Thyroid gland (tissue), 4 donors: ENCODE results near the gene TMSB10.

Source experiments
- POLR2A ChIP-seq, 2 donors: fragments of 450-650 bp; IDR thresholded peaks; one replicate each; pipeline ENCODE4 v1.6.1; 2017; ENCODE audit warnings: antibody characterized with exemption in 2 of 2, mild to moderate bottlenecking in 2 of 2, moderate library complexity in 1 of 2
- TF ChIP-seq, protein P1 (sequence below), 6 experiments: fragments of 200-600 bp in 3 of 6; fragments of 450-650 bp in 3 of 6; sonication (generic) in 3 of 6; IDR thresholded peaks; one replicate each; pipeline ENCODE4 v1.5.1; 2016 to 2019; ENCODE audit warnings: antibody characterized with exemption in 6 of 6, mild to moderate bottlenecking in 2 of 6, inconsistent platforms in 1 of 6, moderate library complexity in 1 of 6

DNA sequence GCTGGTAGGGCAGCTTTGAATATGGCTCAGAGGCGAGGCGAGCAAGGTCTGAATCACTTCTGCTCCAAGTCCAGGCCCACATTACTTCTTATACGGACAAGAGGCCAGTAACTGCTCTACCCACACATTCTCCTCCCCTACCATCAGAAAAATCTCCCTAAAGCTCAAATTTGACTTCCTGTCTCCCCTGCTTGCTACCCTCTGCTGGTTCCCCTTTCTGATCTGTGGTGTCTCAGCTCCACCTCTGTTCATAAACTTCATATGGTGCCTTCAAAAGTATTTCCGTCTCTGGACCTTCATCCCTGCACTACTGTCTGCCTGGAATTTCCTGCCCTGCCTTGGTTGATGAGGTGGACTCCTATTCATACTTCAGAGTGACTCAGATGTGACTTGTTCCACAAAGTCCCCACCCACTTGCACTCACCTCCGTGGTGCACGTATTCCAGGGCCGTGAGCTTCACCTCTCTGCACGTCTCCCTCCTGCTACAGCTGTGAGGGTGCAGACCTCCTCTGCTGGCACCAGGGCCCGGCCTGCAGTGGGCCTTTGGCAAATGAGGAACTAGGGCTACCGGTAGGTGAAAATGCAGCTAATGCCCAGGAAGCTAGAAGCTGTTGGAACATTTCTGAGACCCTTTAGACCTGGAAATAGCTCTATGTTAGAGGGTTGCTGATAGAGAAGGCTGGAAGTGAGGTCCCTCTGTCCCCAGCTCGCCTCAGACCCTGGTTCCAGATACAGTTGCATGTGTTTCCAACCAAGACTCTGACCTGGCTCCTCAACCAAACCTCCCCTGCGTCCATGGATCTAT, 41.0 kb downstream of the TMSB10 start:
- TF ChIP-seq, protein P1, sequence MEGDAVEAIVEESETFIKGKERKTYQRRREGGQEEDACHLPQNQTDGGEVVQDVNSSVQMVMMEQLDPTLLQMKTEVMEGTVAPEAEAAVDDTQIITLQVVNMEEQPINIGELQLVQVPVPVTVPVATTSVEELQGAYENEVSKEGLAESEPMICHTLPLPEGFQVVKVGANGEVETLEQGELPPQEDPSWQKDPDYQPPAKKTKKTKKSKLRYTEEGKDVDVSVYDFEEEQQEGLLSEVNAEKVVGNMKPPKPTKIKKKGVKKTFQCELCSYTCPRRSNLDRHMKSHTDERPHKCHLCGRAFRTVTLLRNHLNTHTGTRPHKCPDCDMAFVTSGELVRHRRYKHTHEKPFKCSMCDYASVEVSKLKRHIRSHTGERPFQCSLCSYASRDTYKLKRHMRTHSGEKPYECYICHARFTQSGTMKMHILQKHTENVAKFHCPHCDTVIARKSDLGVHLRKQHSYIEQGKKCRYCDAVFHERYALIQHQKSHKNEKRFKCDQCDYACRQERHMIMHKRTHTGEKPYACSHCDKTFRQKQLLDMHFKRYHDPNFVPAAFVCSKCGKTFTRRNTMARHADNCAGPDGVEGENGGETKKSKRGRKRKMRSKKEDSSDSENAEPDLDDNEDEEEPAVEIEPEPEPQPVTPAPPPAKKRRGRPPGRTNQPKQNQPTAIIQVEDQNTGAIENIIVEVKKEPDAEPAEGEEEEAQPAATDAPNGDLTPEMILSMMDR (IDR thresholded peaks at IDR 0.05), result no peak
- TF ChIP-seq POLR2A (IDR thresholded peaks at IDR 0.05), result no peak
